HG03432 (cell line): ENCODE results near the gene FRYL.

ENCODE experiments used
- ATAC-seq: cut with Tn5 transposase; IDR thresholded peaks from one replicate; pipeline ENCODE4 v1.9.1; 2021; ENCODE audit warnings: mild to moderate bottlenecking, moderate library complexity; ENCODE audit not compliant: unreplicated experiment

FRYL gene

GRCh38 chr4:48634688-48635308 is 145.3 kb downstream of the FRYL start:
- ATAC-seq = no peak

GRCh38 chr4:48633657-48634056 is 146.4 kb downstream of the FRYL start:
- no peak for ATAC-seq

GRCh38 chr4:48629458-48629857 is 150.6 kb downstream of the FRYL start:
- no peak for ATAC-seq

- no peak for ATAC-seq
These were observed 156.8 kb downstream of the FRYL start for GRCh38 chr4:48623182-48623780.

- no peak for ATAC-seq
These were observed 159.2 kb downstream of the FRYL start for GRCh38 chr4:48620831-48621230.

- ATAC-seq = no peak
These were observed 160.0 kb downstream of the FRYL start for GRCh38 chr4:48620093-48620492.

- ATAC-seq = no peak
These were observed 175.6 kb downstream of the FRYL start for GRCh38 chr4:48604527-48604926.

GRCh38 chr4:48604041-48604440 is 176.0 kb downstream of the FRYL start:
- ATAC-seq = no peak

GRCh38 chr4:48603366-48604003 is 176.6 kb downstream of the FRYL start:
- no peak for ATAC-seq

GRCh38 chr4:48602763-48603162 is 177.3 kb downstream of the FRYL start:
- ATAC-seq = no peak

- ATAC-seq = no peak
These were observed 177.9 kb downstream of the FRYL start for GRCh38 chr4:48602222-48602621.

GRCh38 chr4:48596336-48596735 is 183.7 kb downstream of the FRYL start:
- no peak for ATAC-seq

- ATAC-seq = no peak
These were observed 185.9 kb downstream of the FRYL start for GRCh38 chr4:48594180-48594579.

- no peak for ATAC-seq
These were observed 188.7 kb downstream of the FRYL start for GRCh38 chr4:48591372-48591771.

- no peak for ATAC-seq
These were observed 189.2 kb downstream of the FRYL start for GRCh38 chr4:48590884-48591283.

GRCh38 chr4:48589098-48589445 is 191.0 kb downstream of the FRYL start:
- no peak for ATAC-seq

GRCh38 chr4:48588230-48589097 is 191.6 kb downstream of the FRYL start:
- no peak for ATAC-seq

- ATAC-seq = no peak
These were observed 194.7 kb downstream of the FRYL start for GRCh38 chr4:48585401-48585800.

GRCh38 chr4:48578132-48578968 is 201.7 kb downstream of the FRYL start:
- ATAC-seq = peak; percentile 80

- ATAC-seq = no peak
These were observed 204.1 kb downstream of the FRYL start for GRCh38 chr4:48575964-48576363.

GRCh38 chr4:48571471-48571870 is 208.6 kb downstream of the FRYL start:
- no peak for ATAC-seq
